ENCODE results near the gene TMEM174.

Gene TMEM174

GRCh38 chr5:73139485-73139884, 33.5 kb upstream of the TMEM174 start:
- Histone ChIP-seq H3K9ac (ENCODE audit: low read length) (no peak overlapping the region), H3K27ac (ENCODE audit: low read length) (no peak overlapping the region), H3K27me3 (ENCODE audit: low read depth, low read length) (peaks cover 52% of the 10 kb centered on the region), H2AFZ (ENCODE audit: low read depth, low read length) (no peak overlapping the region), H3K9me3 (ENCODE audit: insufficient read depth, low read length) (no peaks in the 10 kb centered on the region), H3K4me1 (ENCODE audit: low read length) (peaks cover 25% of the 10 kb centered on the region), H3K4me3 (ENCODE audit: low read length) (no peak overlapping the region), H3K4me2 (ENCODE audit: low read length) (no peak overlapping the region), H3K79me2 (ENCODE audit: low read length) (no peaks in the 10 kb centered on the region), H4K20me1 (ENCODE audit: insufficient read depth, low read length) (no peaks in the 10 kb centered on the region), H3K36me3 (replicated peaks; ENCODE audit: low read depth, low read length) (no peaks in the 10 kb centered on the region)
- no peak for TF ChIP-seq EZH2phosphoT487 (IDR thresholded peaks at IDR 0.05; ENCODE audit: low read depth)
- TF ChIP-seq, protein P1, sequence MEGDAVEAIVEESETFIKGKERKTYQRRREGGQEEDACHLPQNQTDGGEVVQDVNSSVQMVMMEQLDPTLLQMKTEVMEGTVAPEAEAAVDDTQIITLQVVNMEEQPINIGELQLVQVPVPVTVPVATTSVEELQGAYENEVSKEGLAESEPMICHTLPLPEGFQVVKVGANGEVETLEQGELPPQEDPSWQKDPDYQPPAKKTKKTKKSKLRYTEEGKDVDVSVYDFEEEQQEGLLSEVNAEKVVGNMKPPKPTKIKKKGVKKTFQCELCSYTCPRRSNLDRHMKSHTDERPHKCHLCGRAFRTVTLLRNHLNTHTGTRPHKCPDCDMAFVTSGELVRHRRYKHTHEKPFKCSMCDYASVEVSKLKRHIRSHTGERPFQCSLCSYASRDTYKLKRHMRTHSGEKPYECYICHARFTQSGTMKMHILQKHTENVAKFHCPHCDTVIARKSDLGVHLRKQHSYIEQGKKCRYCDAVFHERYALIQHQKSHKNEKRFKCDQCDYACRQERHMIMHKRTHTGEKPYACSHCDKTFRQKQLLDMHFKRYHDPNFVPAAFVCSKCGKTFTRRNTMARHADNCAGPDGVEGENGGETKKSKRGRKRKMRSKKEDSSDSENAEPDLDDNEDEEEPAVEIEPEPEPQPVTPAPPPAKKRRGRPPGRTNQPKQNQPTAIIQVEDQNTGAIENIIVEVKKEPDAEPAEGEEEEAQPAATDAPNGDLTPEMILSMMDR (IDR thresholded peaks at IDR 0.05; ENCODE audit: low read depth, low read length), result no peak

GRCh38 chr5:73140801-73141200, 32.2 kb upstream of the TMEM174 start:
- Histone ChIP-seq H3K9me3 (ENCODE audit: insufficient read depth, low read length) (no peaks in the 10 kb centered on the region), H3K36me3 (replicated peaks; ENCODE audit: low read depth, low read length) (no peaks in the 10 kb centered on the region), H4K20me1 (ENCODE audit: insufficient read depth, low read length) (no peaks in the 10 kb centered on the region), H2AFZ (ENCODE audit: low read depth, low read length) (no peak overlapping the region), H3K27me3 (ENCODE audit: low read depth, low read length) (peaks cover 54% of the 10 kb centered on the region), H3K27ac (ENCODE audit: low read length) (no peak overlapping the region), H3K4me3 (ENCODE audit: low read length) (no peak overlapping the region), H3K9ac (ENCODE audit: low read length) (no peak overlapping the region), H3K4me2 (ENCODE audit: low read length) (no peak overlapping the region), H3K79me2 (ENCODE audit: low read length) (no peaks in the 10 kb centered on the region), H3K4me1 (ENCODE audit: low read length) (peaks cover 22% of the 10 kb centered on the region)
- TF ChIP-seq, protein P1 (IDR thresholded peaks at IDR 0.05; ENCODE audit: low read depth, low read length), result no peak
- TF ChIP-seq EZH2phosphoT487 (IDR thresholded peaks at IDR 0.05; ENCODE audit: low read depth), result no peak

GRCh38 chr5:73142035-73142434, 31.0 kb upstream of the TMEM174 start:
- H3K9me3 ChIP-seq (ENCODE audit: insufficient read depth, low read length), result no peaks in the 10 kb centered on the region

GRCh38 chr5:73143716-73144115, 29.3 kb upstream of the TMEM174 start:
- H3K4me2 ChIP-seq (ENCODE audit: low read length), result no peak overlapping the region
- no peak overlapping the region for H3K27ac ChIP-seq (ENCODE audit: low read length)
- no peaks in the 10 kb centered on the region for H3K36me3 ChIP-seq (replicated peaks; ENCODE audit: low read depth, low read length)
- TF ChIP-seq EZH2phosphoT487 (IDR thresholded peaks at IDR 0.05; ENCODE audit: low read depth), result no peak
- TF ChIP-seq, protein P1 (IDR thresholded peaks at IDR 0.05; ENCODE audit: low read depth, low read length), result no peak
- no peaks in the 10 kb centered on the region for H4K20me1 ChIP-seq (ENCODE audit: insufficient read depth, low read length)
- no peak overlapping the region for H2AFZ ChIP-seq (ENCODE audit: low read depth, low read length)
- no peaks in the 10 kb centered on the region for H3K9me3 ChIP-seq (ENCODE audit: insufficient read depth, low read length)
- no peak overlapping the region for H3K9ac ChIP-seq (ENCODE audit: low read length)
- H3K4me1 ChIP-seq (ENCODE audit: low read length), result no peaks in the 10 kb centered on the region
- H3K79me2 ChIP-seq (ENCODE audit: low read length), result no peaks in the 10 kb centered on the region
- H3K4me3 ChIP-seq (ENCODE audit: low read length), result no peak overlapping the region
- H3K27me3 ChIP-seq (ENCODE audit: low read depth, low read length), result peaks cover 69% of the 10 kb centered on the region

More at GRCh38 chr5:73142035-73142434, 31.0 kb upstream of the TMEM174 start:
- no peak overlapping the region for H3K27ac ChIP-seq (ENCODE audit: low read length)
- no peak overlapping the region for H2AFZ ChIP-seq (ENCODE audit: low read depth, low read length)
- peaks cover 56% of the 10 kb centered on the region for H3K27me3 ChIP-seq (ENCODE audit: low read depth, low read length)
- no peak for TF ChIP-seq EZH2phosphoT487 (IDR thresholded peaks at IDR 0.05; ENCODE audit: low read depth)
- TF ChIP-seq, protein P1 (IDR thresholded peaks at IDR 0.05; ENCODE audit: low read depth, low read length), result no peak
- no peaks in the 10 kb centered on the region for H3K36me3 ChIP-seq (replicated peaks; ENCODE audit: low read depth, low read length)
- H4K20me1 ChIP-seq (ENCODE audit: insufficient read depth, low read length), result no peaks in the 10 kb centered on the region
- no peaks in the 10 kb centered on the region for H3K79me2 ChIP-seq (ENCODE audit: low read length)
- H3K4me1 ChIP-seq (ENCODE audit: low read length), result peaks cover 10% of the 10 kb centered on the region
- H3K4me3 ChIP-seq (ENCODE audit: low read length), result no peak overlapping the region
- no peak overlapping the region for H3K4me2 ChIP-seq (ENCODE audit: low read length)
- H3K9ac ChIP-seq (ENCODE audit: low read length), result no peak overlapping the region
